A673 (cell line): ENCODE results near the gene CAVIN3. TPM values are rescaled to one million over a fixed set of nuclear protein-coding genes. Genes with fewer than 3 reads are reported as not detected.

Experiments used
- Bru-seq: library from RNA; stranded (reverse); fragments of 400-500 nt; gene quantifications from one replicate; lab custom pipeline; 2021; lab: Mats Ljungman, UMichigan
- BruChase-seq, 2 experiments: library from RNA; stranded (reverse); fragments of 400-500 nt; gene quantifications; one replicate each; lab custom pipeline; 2021; lab: Mats Ljungman, UMichigan
- BruUV-seq: library from RNA; stranded (reverse); fragments of 400-500 nt; replicated peaks from 2 replicates; lab custom pipeline; 2021; lab: Mats Ljungman, UMichigan
- CTCF ChIA-PET: fragments of 300-600 bp; sonication (Branson Sonifier 250); formaldehyde crosslinking; loops from one replicate; lab custom pipeline; 2022; ENCODE audit warnings: antibody characterized with exemption; lab: Charles Lee
- POLR2A ChIA-PET: fragments of 300-600 bp; sonication (Branson Sonifier 250); formaldehyde crosslinking; loops from one replicate; lab custom pipeline; 2022; ENCODE audit warnings: antibody characterized with exemption; ENCODE audit not compliant: low non-redundant PET; lab: Charles Lee
- DNase-seq: peaks from one replicate; pipeline ENCODE4 v3.0.0-alpha.2; 2015; ENCODE audit warnings: low spot score
- H3K27ac ChIP-seq: fragments of 200-600 bp; sonication (generic); 2 replicates; pipeline ENCODE4 v1.5.1; 2016; ENCODE audit warnings: mixed run types, low read depth, mild to moderate bottlenecking, mixed read lengths, antibody characterized with exemption, low read length; ENCODE audit not compliant: poor library complexity, severe bottlenecking
- H3K27me3 ChIP-seq: fragments of 200-600 bp; sonication (generic); replicated peaks from 2 replicates; pipeline ENCODE4 v1.6.1; 2017; ENCODE audit warnings: mixed run types, low read depth, mild to moderate bottlenecking, mixed read lengths, antibody characterized with exemption, low read length; ENCODE audit not compliant: insufficient read depth, poor library complexity
- H3K36me3 ChIP-seq: fragments of 200-600 bp; sonication (generic); 2 replicates; pipeline ENCODE4 v1.6.1; 2016; ENCODE audit warnings: mixed run types, mild to moderate bottlenecking, mixed read lengths, antibody characterized with exemption, low read length; ENCODE audit not compliant: insufficient read depth, poor library complexity, severe bottlenecking
- H3K4me1 ChIP-seq: fragments of 200-600 bp; sonication (generic); 2 replicates; pipeline ENCODE4 v1.6.1; 2017; ENCODE audit warnings: mixed run types, mild to moderate bottlenecking, mixed read lengths, antibody characterized with exemption, low read length; ENCODE audit not compliant: insufficient read depth, poor library complexity, severe bottlenecking
- H3K4me3 ChIP-seq: fragments of 200-600 bp; sonication (generic); 2 replicates; pipeline ENCODE4 v1.5.1; 2016; ENCODE audit warnings: low read depth, mixed run types, mild to moderate bottlenecking, mixed read lengths, low read length; ENCODE audit not compliant: poor library complexity, severe bottlenecking
- H3K9me3 ChIP-seq: fragments of 200-600 bp; sonication (generic); 2 replicates; pipeline ENCODE4 v1.6.1; 2016; ENCODE audit warnings: mixed run types, low read depth, mild to moderate bottlenecking, mixed read lengths, antibody characterized with exemption, low read length; ENCODE audit not compliant: poor library complexity, severe bottlenecking
- EZH2 ChIP-seq: fragments of 200-600 bp; sonication (generic); IDR thresholded peaks from 2 replicates; pipeline ENCODE4 v1.6.1; 2017; ENCODE audit warnings: borderline replicate concordance, low read depth, mild to moderate bottlenecking, mixed read lengths, antibody characterized with exemption, low read length; ENCODE audit not compliant: poor library complexity, severe bottlenecking
- intact Hi-C: fragments of 100-400 bp; cut with micrococcal nuclease; formaldehyde crosslinking; loops from one replicate; pipeline ENCODE4 v1.10.0; 2022; ENCODE audit not compliant: unreplicated experiment
- long read RNA-seq: library from polyadenylated mRNA; stranded (forward); transcript quantifications from one replicate; pipeline ENCODE4 v2.0.0, GENCODE V29; 2022
- total RNA-seq: library from RNA; stranded (reverse); gene quantifications from 2 replicates; pipeline ENCODE4 v1.2.3, GENCODE V29; 2021
- TF ChIP-seq, protein P1 (sequence below): fragments of 300-800, 200-600 bp; sonication (generic); conservative IDR thresholded peaks from 2 replicates; pipeline ENCODE4 v1.5.1; 2017; ENCODE audit warnings: low read depth, mild to moderate bottlenecking, antibody characterized with exemption, low read length, moderate library complexity, mixed read lengths

Gene CAVIN3, protein sequence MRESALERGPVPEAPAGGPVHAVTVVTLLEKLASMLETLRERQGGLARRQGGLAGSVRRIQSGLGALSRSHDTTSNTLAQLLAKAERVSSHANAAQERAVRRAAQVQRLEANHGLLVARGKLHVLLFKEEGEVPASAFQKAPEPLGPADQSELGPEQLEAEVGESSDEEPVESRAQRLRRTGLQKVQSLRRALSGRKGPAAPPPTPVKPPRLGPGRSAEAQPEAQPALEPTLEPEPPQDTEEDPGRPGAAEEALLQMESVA
- total RNA-seq (1.3 and 1.4 TPM in 2 replicates), Bru-seq, nascent RNA (percentile 41 among the genes with signal in this experiment), BruChase-seq, experiment 1, labeled RNA remaining after a 2-hour chase (percentile 20 among the genes with signal in this experiment), BruChase-seq, experiment 2, labeled RNA remaining after a 6-hour chase (percentile 23 among the genes with signal in this experiment)
- long read RNA-seq, transcript CAVIN3-201 (2 exons, 1,174 nt): major isoform, 15 of 15 reads
- long read RNA-seq, partial matches to known transcripts: 0 of 15 reads
- long read RNA-seq, other reads (novel, unspliced or antisense): 0 of 15 reads

DNA sequence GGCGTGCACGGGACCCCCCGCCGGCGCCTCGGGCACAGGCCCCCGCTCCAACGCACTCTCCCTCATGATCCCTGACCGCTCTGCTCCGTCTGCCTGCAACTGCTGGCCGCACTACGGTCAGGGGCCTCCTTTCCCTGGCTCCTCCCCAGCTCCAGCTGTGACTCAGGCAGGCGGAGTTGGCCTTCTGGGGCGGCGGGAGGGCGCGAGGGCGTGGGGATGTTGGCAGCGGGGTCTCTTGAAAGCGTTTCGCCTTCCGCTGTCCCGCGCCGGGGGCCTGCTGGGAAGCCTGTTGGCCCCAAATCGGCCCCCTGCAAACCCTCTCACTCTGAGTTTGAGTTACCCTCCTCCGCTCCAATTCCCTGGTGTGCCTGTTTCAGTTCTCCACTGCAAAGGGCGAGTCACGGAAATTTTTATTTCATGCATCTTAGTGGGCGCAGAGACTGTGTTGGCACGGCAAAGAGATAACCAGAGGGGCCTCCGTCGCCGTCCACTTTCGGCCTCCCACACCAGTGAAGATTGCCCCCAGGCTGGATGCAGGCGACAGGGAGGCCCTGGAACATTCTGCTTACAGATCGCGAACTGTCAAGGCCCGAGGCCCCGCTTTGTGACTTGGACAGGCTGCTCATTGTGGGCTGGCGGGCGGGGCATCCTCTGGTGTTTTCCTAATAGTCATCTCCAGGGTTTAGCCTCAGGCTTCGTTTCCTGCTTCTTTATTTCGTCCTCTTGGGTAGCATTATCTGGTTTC, at the start of gene CAVIN3:
CAVIN3 (minus strand) TSS at position 91 of the 745 bp plus-strand sequence; CDS start at position 66, 25 bp downstream.
- BruUV-seq: no TSS peak
- TF ChIP-seq, protein P1, sequence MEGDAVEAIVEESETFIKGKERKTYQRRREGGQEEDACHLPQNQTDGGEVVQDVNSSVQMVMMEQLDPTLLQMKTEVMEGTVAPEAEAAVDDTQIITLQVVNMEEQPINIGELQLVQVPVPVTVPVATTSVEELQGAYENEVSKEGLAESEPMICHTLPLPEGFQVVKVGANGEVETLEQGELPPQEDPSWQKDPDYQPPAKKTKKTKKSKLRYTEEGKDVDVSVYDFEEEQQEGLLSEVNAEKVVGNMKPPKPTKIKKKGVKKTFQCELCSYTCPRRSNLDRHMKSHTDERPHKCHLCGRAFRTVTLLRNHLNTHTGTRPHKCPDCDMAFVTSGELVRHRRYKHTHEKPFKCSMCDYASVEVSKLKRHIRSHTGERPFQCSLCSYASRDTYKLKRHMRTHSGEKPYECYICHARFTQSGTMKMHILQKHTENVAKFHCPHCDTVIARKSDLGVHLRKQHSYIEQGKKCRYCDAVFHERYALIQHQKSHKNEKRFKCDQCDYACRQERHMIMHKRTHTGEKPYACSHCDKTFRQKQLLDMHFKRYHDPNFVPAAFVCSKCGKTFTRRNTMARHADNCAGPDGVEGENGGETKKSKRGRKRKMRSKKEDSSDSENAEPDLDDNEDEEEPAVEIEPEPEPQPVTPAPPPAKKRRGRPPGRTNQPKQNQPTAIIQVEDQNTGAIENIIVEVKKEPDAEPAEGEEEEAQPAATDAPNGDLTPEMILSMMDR: no peak
- no peak for TF ChIP-seq EZH2
- H3K4me1 ChIP-seq: peaks cover 22% of the 10 kb centered on the region
- H3K36me3 ChIP-seq: no peaks in the 10 kb centered on the region
- no peaks in the 10 kb centered on the region for H3K27me3 ChIP-seq
- peak within 1 kb of the TSS; percentile 83 for H3K27ac ChIP-seq
- ChIA-PET POLR2A (no interaction called here), CTCF (no interaction called here)
- intact Hi-C loops: no loop called here
- H3K9me3 ChIP-seq: no peaks in the 10 kb centered on the region
- no peak within 1 kb of the TSS for H3K4me3 ChIP-seq
- DNase-seq: peak; percentile 67

DNA sequence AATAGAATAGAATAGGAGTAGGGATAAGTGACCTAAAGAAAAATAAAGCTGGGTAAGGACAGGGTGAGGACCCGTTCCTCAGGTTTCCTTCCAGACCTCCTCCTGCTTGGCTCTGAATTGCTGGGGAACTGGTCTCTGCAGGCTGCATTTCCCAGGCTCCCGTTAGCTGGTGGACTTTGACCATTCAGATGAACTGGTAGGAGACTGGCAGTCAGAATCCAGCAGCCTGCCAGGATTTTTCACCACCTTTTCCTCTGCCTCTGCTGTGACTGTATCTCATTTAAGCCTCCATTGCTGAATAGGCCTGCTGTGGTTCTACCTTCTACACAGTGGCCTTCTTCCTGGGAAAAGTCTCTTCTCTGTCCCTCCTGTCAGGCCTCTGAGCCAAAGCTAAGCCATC, 45.4 kb upstream of the CAVIN3 start:
- TF ChIP-seq EZH2: no peak
- no TSS peak for BruUV-seq
- CTCF ChIA-PET: no interaction called here
- Histone ChIP-seq H3K4me1 (no peaks in the 10 kb centered on the region), H3K36me3 (no peaks in the 10 kb centered on the region), H3K4me3 (no peak overlapping the region), H3K9me3 (no peaks in the 10 kb centered on the region), H3K27ac (no peak overlapping the region), H3K27me3 (no peaks in the 10 kb centered on the region)
- POLR2A ChIA-PET: no interaction called here
- no peak for DNase-seq
- intact Hi-C loops: no loop called here

DNA sequence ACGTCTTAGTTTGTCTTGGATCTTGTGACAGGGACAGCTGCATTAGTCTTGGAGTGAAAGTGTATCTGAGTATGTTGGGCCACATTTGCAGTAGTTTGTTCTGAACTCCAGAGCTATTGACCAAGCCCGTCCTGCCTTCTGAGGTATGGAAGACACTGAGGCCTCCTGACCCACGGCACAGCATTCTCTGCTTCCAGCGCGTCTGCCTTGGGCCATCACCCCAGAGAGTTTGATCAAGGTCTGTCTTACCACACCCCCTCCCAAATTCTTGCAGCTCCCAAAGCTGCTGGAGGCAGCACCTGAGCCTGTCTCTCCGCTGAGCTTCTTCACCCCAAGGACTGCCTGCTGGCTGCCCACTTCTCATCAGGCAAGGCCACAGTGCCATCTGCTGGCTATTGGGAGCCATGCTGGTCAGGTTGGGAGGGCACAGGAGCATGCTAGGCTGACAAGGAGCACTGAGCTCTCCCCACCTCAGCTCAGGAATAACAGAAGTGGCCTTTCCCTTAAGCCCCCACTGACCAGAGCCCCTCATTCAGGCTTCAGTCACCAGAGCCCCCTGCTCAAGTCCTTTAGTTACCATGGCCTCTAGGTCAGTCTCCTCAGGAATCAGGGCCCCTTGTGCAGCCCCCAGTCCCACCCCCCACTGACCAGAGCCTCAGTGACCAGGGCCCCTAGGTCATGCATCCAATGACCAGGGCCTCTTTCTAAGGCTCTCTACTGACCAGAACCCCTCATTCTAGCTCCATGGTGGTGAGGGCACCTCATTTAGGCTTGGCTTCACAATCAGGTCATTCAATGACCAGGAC, 42.8 kb upstream of the CAVIN3 start:
- no peak overlapping the region for H3K4me3 ChIP-seq
- TF ChIP-seq, protein P1: peak; percentile 86
- TF ChIP-seq EZH2: no peak
- no peaks in the 10 kb centered on the region for H3K27me3 ChIP-seq
- no TSS peak for BruUV-seq
- CTCF ChIA-PET: interaction anchor here (0.6 to 1.6 kb wide), 17 partner anchors 9 to 485 kb away, joined by 3 to 25 read pairs (median 5); no protein-coding TSS in a partner anchor
- no peaks in the 10 kb centered on the region for H3K36me3 ChIP-seq
- DNase-seq: peak; percentile 85
- no peak overlapping the region for H3K27ac ChIP-seq
- H3K4me1 ChIP-seq: no peaks in the 10 kb centered on the region
- no peaks in the 10 kb centered on the region for H3K9me3 ChIP-seq
- intact Hi-C loops: loop anchor here (2.0 to 5.0 kb wide), 2 partner anchors 66 to 340 kb away; no protein-coding TSS in a partner anchor
- POLR2A ChIA-PET: no interaction called here
